Measurements from ENCODE around the gene CCT4.
"Not testable (repeated sequence)": the region's sequence is repeated elsewhere in the genome, so short reads cannot be mapped to it uniquely, and the experiment has no call there.

The CCT4 gene

DNA sequence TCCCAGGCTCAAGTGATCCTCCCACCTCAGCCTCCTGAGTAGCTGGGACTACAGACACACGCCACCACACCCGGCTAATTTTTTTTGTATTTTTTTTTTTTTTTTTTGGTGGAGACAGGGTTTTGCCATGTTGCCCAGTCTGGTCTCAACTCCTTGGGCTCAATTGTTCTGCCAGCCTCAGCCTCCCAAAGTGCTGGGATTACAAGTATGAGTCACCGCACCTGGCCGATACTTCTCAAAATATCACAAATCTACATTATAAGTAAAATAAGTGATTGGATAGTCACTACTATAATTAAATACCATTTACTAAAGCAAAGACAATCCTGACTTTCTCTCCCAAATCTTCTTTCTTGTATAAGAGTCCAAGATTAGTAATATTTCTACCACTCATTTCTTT lies 9.1 kb downstream of the CCT4 start:
- not testable (repeated sequence) for DNase-seq (ENCODE audit: low read depth)

DNA sequence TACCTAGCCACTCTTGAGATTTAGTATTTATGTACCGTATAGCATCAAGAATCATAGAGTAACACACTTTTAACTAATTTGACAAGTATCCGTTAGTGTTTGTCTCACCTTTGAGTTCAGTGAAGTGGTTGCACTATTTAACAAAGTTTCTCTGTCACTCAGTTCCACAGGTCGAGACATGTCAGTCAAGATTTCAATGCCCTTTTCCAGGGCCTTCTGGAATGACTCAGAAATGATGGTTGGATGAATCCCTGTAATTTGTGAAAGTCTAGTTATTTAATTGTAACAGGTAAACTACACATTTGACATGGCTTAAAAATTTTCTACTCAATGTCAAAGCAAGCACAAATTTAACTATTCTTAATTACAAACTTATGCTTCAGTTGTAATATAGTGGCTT lies 9.7 kb downstream of the CCT4 start:
- DNase-seq (ENCODE audit: low read depth), result no peak

DNA sequence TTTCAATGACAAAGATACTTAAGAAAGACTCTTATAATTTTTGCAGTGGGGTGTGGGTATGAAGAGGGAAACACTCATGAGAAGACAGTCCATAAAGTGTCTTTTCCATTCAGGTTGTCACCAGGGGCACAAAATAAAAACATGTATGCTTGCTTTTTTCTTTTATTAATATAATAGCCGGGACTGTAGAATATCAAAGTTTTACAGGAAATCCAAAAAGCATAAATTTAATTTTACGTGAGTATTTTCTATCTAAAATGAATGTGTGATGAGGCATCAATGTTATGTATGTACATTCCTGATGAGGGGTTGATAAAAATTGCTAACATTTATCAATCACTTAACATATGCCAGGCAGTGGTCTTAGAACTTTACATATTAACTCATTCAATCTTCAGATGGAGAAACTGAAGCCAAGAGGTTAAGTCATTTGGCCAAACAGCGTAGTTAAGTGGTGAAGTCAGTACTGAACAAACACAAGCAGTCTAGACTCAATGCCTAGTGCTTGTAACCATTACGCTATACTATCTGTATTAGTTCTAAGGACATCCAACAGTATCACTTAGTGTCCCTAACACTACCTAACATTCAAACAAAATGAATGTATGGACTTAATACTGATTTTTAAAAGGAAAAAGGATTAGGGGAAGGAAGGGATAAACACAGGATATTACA lies 10.7 kb downstream of the CCT4 start:
- no peak for DNase-seq (ENCODE audit: low read depth)

DNA sequence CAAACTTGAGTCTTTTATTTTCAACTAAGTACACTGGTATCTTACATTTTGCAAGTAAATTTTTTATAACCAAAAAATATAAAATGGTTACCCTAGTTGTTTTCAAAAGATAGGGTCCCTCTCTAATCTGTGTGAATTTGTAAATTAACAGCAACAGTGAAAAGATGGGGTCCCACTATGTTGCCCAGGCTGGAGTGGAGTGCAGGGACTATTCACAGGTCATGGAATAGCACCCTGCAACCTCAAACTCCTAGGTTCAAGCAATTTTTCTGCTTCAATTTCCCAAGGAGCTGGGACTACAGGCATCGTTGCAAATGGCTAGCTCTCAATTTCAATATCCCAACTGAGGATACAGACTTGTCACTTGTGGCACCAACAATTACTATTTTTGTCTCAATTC lies 12.1 kb downstream of the CCT4 start:
- DNase-seq (ENCODE audit: low read depth), result no peak

DNA sequence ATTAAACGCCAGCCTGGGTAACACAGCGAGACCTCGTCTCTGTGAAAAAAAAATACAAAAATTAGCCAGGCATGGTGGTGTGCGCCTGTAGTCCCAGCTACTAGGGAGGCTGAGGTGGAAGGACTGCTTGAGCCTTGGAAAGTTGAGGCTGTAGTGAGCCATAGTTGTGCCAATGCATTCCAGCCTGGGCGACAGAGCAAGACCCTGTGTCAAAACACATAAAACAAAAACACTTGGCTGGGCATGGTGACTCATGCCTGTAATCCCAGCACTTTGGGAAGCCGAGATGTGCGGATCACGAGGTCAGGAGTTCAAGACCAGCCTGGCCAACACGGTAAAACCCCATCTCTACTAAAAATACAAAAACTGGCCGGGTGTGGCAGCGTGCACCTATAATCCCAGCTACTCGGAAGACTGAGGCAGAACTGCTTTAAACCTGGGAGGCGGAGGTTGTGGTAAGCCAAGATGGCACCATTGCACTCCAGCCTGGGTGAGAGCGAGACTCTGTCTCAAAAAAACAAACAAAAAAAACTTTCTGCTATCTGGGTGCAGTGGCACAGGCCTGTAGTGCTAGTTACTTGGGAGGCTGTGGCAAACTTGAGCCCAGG lies 21.9 kb downstream of the CCT4 start:
- not testable (repeated sequence) for DNase-seq (ENCODE audit: low read depth)

DNA sequence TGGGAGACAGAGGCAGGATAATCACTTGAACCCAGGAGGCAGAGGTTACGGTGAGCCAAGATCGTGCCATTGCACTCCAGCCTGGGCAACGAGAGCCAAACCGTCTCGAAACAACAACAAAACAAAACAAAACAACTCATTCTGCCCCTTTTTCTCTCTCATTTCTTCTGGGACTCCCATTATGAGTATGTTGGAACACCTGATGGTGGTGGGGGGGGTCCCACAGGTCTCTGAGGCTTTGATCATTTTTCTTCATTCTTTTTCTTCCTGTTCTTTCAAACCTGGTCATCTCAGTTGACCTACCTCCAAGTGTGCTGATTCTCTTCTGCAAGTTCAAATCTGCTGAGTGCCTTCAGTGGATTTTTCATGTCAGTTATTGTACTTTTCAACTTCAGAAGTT lies 26.4 kb downstream of the CCT4 start:
- DNase-seq (ENCODE audit: low read depth), result no peak

DNA sequence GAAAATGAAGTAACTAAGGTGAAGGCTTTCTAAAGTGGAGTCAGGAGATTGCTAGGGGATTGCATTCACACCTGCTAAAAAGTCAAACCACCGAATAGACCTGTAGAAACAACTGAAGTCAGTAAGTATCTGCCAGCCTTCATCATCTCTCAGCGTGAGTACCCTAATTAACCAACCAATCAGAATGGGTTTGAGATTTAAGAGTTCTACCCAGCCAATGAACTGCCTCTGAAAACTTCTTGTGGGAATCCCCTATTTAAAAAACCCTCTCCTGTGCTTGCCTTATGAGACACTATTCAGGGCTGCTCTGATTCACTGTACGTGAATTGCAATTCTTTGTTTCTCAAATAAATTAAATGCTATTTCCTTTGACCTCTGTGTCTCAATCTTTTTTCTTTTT lies 31.2 kb downstream of the CCT4 start:
- no peak for DNase-seq (ENCODE audit: low read depth)

DNA sequence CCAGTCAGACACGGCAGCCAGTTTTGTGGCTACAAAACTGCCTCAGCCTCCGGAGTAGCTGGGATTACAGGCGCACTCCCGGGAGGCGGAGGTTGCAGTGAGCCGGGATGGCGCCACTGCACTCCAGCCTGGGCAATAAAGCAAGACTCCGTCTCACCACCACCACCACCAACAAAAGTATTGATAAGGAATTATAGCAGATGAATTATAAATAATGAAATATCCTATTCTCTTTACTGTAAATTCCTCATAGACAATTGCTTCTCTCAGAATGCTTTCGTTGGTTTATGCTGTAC lies 33.2 kb downstream of the CCT4 start:
- no peak for DNase-seq (ENCODE audit: low read depth)

DNA sequence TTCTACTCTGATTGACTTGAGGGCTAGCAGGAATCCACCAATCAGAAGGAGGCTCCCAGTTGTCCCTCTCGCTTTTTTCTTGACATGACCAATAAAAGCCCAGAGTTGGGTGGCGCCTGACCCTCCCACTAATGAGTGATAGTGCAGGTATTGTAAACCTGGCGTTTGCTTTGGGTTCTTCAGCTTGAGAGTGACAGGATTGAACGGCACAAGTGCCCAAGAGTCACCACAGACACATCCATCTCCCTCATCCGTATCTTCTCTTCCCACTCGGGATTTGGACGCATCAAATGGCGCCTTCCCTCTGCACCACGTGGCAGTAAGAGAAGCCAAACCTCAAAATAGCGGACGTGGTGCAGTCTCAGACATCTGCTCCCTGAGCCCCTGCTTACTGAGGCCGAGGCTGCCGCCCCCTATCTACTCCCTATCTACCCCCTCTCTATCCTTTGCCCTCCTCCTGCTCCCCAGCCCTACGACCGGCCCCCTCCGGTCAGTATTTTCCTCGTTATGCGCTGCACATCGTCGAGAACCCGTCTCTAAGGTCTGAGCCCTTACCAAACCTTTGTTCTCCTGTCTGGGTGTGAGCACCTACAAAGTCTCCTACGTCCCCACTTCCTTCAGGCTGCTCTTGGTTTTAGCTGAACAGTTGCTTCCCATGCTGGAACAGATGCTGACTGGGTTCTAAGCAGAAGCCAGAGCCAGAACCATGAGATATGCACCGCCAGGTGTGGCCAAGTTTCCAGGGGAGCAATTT lies 33.7 kb downstream of the CCT4 start:
- DNase-seq (ENCODE audit: low read depth), result peak; percentile 76

DNA sequence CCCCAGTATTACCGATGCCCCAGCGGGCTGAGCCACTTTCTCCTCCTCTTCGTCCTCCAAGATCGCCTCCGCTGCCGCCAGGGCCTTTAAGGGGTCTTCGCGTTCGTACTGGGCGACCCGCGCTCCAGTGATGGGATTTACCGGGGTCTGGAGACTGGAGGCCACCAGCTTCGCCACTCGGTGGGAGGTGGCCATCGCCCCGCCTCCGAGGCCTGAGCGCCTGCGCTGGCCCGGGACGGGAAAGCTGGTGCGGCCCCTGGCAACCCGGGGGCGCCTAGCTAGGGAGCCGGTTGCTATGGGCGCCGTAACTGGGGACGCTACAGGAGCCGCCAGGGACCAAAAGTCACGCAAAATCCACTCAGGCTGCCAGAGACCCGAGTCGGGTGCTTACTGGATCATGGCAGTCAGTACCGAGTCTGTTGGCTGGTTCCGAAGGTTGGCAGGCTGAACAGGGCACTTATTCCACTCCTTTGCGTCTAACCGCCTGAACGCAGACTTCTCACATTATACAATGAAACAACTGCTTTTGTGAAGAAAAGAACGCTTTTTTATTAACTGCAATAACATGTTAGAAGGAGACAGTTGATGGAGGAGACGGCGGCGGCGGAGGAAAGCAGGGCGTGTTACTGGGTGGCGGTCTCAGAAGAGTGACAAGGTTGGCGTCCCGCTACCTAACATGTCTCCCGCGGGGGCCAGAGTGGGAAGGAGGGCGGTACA lies 34.5 kb downstream of the CCT4 start, which contains the start of gene FAM161A:
Gene FAM161A (minus strand): TSS at position 214 of the 717 bp plus-strand sequence. CDS start 19 bp downstream, at position 195.
- DNase-seq (ENCODE audit: low read depth), result peak; percentile 79

DNA sequence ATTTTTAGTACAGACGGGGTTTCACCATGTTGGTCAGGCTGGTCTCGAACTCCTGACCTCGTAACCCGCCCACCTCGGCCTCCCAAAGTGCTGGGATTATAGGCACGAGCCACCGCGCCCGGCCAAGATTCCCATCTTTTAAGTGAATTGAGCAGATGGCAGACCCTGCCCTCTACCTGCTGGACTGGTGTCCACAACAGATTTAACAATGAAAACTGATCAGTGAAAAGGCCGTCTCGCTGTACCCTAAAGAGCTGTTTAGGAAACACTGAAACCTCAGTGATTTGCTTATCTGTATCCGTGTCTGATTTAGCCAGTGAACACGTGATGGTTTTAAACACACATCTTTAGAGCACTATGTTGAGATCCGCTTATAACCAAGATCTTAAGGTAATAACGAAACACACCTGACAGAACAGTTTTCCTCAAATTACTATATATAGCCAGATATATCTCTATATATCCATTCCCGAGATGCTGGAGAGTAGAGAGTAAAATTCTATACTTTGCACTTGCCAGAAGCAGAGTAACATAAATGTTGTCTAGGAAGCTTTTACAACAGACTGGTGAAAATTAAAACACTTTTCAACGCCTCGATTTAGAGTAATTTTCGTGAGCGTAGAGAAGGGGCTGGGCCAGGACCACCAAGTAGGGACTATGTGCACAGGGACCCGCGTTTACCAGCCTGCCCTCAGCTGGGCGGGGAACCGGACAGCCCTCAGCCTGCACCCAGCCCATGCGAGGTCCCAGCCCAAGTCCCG lies 35.2 kb downstream of the CCT4 start:
- DNase-seq (ENCODE audit: low read depth), result no peak

DNA sequence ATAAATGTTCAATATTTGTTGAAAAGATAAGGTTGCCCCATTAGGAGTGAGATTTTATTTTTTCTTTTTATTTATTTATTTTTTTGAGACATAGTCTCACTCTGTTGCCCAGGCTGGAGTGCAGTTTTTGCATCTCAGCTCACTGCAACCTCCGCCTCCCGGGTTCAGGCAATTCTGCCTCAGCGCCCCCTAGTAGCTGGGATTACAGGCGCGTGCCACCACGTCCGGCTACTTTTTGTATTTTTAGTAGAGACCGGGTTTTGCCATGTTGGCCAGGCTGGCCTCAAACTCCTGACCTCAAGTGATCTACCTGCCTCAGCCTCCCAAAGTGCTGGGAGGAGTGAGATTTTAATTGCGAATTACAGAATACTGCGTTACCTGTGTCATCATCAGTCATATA lies 37.2 kb downstream of the CCT4 start:
- DNase-seq (ENCODE audit: low read depth), result not testable (repeated sequence)

DNA sequence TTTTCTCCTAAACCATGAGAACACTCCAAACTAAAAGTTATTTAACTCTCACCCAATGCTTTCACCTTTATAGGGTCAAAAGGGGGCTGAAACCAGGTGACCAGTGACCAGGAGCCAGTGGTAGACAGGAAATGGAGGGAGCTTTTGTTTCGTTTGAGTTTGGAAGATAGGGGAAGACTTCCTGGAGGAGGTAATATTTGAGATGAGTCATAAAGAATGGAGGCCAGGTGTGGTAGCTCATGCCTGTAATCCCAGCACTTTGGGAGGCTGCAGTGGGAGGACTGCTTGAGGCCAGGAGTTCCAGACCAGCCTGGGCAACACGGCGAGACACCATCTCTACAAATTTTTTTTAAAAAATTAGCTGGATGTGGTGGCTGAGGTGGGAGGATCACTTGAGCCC lies 43.1 kb downstream of the CCT4 start:
- no peak for DNase-seq (ENCODE audit: low read depth)

DNA sequence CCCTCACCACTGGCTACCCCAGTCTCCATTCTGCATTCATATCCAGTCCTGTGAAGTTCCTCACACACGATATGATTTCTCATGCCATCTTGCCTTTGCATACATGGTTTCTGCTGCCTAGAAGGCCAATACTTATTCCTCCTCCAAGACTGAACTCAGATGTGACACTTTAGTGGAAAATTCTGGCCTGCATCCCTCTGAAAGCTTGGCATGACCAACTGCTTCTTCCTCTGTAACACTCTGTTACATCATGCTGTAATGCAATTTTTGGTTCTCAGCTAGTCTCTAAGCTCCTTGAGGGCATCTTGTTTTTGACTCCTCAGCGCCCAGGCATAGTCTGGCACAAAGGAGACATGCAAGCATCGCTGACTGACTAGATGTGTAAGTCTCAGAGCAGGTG lies 47.2 kb downstream of the CCT4 start:
- no peak for DNase-seq (ENCODE audit: low read depth)

DNA sequence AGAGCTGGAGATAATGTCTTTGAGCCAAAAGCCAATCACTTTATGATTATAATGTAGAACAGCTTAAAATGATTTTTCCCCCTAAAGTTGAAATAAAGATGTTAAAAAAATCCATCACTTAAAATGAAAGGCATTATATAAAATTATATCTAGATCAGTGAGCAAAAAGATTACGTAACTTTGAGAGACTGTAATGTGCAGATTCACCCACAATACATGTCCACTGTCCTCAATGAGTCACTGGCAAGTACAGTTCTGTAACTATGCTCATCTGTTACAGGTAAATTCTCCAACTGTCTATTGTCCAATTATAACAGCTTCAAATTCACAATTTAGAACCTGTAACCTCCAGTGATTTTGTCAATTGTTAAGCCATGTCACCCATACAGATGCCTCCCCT lies 53.6 kb downstream of the CCT4 start:
- DNase-seq (ENCODE audit: low read depth), result no peak

DNA sequence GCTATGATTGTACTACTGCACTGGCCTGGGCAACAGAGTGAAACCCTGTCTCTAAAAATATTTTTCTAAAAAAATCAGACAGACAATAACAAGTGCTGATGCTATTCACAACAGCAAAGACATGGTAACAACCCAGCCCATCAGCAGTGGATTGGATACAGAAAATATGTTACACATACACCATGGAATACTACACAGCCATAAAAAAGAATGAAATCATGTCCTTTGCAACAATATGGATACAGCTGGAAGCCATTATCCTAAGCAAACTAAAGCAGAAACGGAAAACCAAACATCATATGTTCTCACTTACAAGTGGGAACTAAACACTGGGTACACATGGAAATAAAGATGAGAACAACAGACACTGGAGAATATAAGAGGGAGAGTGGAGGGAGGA lies 54.5 kb downstream of the CCT4 start:
- no peak for DNase-seq (ENCODE audit: low read depth)

DNA sequence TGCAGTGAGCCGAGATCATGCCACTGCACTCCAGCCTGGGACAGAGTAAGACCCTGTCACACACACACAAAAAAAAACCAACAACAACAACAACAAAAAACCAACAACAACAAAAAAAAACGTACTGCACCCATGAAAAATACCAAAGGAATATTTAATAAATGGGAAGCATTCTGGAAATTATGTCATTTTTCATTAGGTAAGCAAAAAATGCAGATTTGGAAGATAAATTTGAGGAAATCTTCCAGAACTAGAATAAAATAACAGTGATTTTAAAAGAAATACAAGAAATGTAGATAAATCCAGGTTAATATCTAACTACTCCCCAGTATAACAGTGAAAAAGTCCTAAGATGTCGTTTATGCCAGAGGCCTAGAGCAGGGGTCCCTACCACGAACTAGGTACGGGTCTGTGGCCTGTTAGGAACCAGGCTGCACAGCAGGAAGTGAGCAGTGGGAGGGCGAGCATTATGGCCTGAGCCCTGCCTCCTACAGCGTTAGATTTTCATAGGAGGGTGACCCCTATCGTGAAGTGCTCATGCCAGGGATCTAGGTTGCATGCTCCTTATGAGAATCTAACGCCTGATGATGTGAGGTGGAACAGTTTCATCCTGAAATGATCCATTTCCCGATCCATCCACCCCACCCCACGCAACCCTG lies 56.1 kb downstream of the CCT4 start:
- DNase-seq (ENCODE audit: low read depth), result no peak

DNA sequence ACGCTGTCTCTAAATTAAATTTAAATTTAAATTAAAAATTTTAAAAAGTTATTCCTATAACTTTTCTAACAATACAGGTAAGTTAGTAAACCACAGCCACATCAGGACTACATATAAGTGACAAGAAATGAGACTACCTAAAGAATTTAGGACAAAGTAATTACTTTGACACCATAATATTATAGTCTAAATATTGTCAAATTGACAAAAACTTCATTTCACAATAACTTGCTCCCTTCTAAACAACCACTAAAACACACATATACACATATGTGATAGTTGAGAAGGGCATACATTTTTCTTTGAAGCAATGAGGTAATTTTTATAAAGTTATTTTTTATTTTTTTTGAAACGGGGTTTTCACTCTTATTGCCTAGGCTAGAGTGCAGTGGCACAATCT lies 66.2 kb downstream of the CCT4 start:
- DNase-seq (ENCODE audit: low read depth), result no peak

Measured in activated T-cell treated with anti-CD3 and anti-CD28 coated beads for 48 hours (primary cell).